Measurements from ENCODE around the gene RNF150. TPM values are rescaled to one million over a fixed set of nuclear protein-coding genes. Genes with fewer than 3 reads are reported as not detected.

The RNF150 gene
- total RNA-seq, 4 donors from 2014 or later: 13.1 to 24.3 (median 15.7) TPM

DNA sequence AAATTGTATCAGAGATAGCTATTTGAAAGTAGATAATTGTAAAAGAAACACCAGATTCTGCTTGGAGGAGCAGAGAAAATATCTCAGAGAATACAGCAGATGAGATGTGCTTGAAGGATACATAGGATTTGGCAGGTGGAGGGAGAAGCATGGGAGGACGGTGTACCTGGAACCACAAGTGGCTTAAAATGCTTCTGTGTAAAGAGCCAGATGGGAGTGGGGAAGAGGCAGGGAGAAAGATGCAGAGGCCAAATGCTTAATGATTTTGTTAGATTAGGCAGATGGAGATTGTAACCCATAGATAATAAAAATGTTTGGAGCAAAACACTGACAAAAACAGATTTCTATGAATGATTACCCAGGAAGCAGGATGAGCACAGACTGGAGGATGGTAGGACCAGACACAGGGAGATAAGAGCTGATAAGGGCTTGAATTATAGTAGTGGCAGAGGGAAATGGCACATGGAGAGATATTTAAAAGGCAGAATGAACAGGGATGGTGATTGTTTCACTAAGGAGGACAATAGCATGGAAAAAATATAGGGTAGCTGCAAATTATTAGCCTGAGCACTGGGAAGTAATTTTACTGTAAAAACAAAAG is 231.4 kb downstream of the RNF150 start:
- Histone ChIP-seq H3K36me3 (no peaks in the 10 kb centered on the region), H3K4me1 (peaks cover 0 to 17% (median 0%) of the 10 kb centered on the region in 4 donors), H3K4me3 (no peak overlapping the region), H3K27ac (no peak overlapping the region), H3K27me3 (no peaks in the 10 kb centered on the region), H3K9me3 (no peaks in the 10 kb centered on the region)
- 94 to 100% methylated on average over 1 of the region's 1 CpG for WGBS, 2 donors
- TF ChIP-seq EP300 (IDR thresholded peaks at IDR 0.05) (no peak), POLR2A (IDR thresholded peaks at IDR 0.05) (no peak)
- TF ChIP-seq, protein P1, sequence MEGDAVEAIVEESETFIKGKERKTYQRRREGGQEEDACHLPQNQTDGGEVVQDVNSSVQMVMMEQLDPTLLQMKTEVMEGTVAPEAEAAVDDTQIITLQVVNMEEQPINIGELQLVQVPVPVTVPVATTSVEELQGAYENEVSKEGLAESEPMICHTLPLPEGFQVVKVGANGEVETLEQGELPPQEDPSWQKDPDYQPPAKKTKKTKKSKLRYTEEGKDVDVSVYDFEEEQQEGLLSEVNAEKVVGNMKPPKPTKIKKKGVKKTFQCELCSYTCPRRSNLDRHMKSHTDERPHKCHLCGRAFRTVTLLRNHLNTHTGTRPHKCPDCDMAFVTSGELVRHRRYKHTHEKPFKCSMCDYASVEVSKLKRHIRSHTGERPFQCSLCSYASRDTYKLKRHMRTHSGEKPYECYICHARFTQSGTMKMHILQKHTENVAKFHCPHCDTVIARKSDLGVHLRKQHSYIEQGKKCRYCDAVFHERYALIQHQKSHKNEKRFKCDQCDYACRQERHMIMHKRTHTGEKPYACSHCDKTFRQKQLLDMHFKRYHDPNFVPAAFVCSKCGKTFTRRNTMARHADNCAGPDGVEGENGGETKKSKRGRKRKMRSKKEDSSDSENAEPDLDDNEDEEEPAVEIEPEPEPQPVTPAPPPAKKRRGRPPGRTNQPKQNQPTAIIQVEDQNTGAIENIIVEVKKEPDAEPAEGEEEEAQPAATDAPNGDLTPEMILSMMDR (IDR thresholded peaks at IDR 0.05): no peak
- DNase-seq (ENCODE audit: low spot score in 2 of 2): no peak

DNA sequence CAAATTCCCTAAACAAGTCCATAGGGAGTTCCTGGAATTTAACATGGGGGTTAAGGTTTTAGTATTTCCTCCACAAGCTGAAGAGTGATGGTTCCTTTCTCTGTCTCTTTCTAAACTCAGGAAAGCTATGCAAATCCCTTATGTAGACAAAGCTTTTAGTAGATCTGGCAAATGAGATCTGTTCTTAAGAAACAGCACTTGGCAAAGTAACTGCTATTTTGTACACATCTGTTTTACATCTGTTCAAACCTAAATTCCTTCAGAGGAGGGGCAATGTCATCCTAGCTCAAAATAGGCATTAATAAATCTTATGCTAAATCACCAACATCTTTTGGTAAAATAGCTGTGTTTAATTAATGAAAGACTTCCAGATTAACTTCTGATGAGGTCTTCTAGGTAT is 239.3 kb downstream of the RNF150 start:
- Histone ChIP-seq H3K9me3 (no peaks in the 10 kb centered on the region), H3K4me1 (peaks cover 0 to 12% (median 0%) of the 10 kb centered on the region in 4 donors), H3K36me3 (no peaks in the 10 kb centered on the region), H3K27me3 (no peaks in the 10 kb centered on the region), H3K27ac (no peak overlapping the region), H3K4me3 (no peak overlapping the region)
- TF ChIP-seq, protein P1 (IDR thresholded peaks at IDR 0.05): no peak
- TF ChIP-seq EP300 (IDR thresholded peaks at IDR 0.05) (no peak), POLR2A (IDR thresholded peaks at IDR 0.05) (no peak)
- DNase-seq (ENCODE audit: low spot score in 2 of 2): no peak

DNA sequence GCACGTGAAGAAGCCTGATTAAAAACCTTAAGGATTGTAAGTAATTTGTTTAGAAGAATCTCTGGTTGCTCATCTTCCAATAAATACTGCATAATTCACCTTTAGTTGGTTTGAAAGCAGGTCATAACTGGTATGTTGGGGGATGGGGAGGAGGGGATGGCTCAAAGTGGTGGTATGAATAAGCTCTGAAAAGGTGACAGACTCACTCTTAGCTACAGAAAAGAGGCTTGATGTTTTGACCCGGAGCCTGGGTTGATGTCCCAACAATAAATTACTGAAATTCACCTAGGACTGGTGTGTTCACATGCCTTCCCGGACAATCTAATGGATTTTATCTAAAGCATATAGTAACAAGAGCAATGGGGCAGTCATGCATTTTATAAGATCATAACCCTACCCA is 245.2 kb downstream of the RNF150 start:
- H3K27ac ChIP-seq: no peak overlapping the region
- H3K4me1 ChIP-seq: no peaks in the 10 kb centered on the region
- TF ChIP-seq, protein P1 (IDR thresholded peaks at IDR 0.05): no peak
- no peak for TF ChIP-seq EP300 (IDR thresholded peaks at IDR 0.05)
- 87% methylated on average over 3 of the region's 3 CpGs for WGBS, 2 donors
- no peaks in the 10 kb centered on the region for H3K36me3 ChIP-seq
- no peak for DNase-seq (ENCODE audit: low spot score in 2 of 2)
- H3K9me3 ChIP-seq: peaks cover 0 to 7% (median 1%) of the 10 kb centered on the region in 4 donors
- no peaks in the 10 kb centered on the region for H3K27me3 ChIP-seq
- H3K4me3 ChIP-seq: no peak overlapping the region

DNA sequence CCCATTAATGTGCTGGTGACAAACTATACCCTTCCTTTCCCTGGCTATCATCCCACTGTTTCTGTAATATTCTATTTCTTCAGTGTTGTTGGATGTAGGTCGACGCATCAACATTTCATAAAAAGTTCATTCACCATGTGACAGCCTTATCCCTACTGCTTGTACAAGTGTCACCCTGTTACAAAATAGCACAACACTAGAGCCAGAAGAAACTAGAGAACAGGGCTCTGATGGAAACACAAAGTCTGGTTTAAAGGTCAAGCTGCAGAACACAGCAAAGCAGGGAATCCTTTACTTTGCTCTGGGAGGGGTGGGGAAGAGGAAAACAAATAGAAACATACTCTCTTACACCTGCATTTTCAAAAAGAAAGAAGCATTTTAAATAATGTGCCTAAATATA is 245.8 kb downstream of the RNF150 start:
- no peak overlapping the region for H3K4me3 ChIP-seq
- no peaks in the 10 kb centered on the region for H3K4me1 ChIP-seq
- H3K27ac ChIP-seq: no peak overlapping the region
- H3K27me3 ChIP-seq: no peaks in the 10 kb centered on the region
- peaks cover 0 to 7% (median 4%) of the 10 kb centered on the region in 4 donors for H3K9me3 ChIP-seq
- DNase-seq (ENCODE audit: low spot score in 2 of 2): no peak
- whole genome bisulfite sequencing, 2 donors: 64 to 68% methylated on average over 2 of the region's 2 CpGs
- no peaks in the 10 kb centered on the region for H3K36me3 ChIP-seq
- TF ChIP-seq, protein P1 (IDR thresholded peaks at IDR 0.05): no peak
- TF ChIP-seq EP300 (IDR thresholded peaks at IDR 0.05) (no peak), POLR2A (IDR thresholded peaks at IDR 0.05) (no peak)

DNA sequence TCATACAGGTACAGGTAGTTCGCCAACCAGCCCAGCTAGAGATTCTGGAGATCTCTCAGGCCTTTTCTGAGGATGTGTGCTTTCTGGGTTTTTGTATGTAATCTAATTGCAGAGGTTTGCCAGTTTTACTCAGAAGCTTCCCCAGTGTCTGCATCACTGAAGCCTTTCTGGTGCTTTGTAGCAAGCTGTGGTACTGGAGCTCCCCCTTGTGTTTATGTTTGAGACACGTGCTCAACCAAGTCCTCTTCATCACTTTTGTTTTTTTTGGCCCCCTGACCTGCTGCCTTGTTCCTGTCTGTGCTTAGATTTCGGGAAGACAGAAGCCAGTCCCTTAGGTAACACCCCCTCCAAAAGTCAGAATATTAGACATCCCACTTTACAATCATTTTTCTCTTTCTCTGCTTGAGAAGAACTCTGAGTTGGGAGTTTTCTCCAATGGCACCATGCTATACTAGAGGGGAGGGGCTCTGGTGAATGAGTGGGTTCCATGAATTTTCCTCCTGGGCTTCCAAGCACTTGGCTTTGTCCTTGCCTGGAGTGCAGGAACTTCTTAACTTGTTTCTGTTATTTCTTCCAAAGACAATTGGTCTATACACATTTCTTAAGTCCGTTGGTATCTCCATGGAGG is 248.7 kb downstream of the RNF150 start:
- WGBS, 2 donors: 49 to 55% methylated on average over 4 of the region's 4 CpGs
- Histone ChIP-seq H3K4me1 (no peaks in the 10 kb centered on the region), H3K4me3 (no peak overlapping the region), H3K27me3 (no peaks in the 10 kb centered on the region), H3K27ac (no peak overlapping the region), H3K9me3 (peaks cover 0 to 7% (median 4%) of the 10 kb centered on the region in 4 donors), H3K36me3 (no peaks in the 10 kb centered on the region)
- TF ChIP-seq, protein P1 (IDR thresholded peaks at IDR 0.05): peak in 4 of 5 experiments; percentile 25 to 46 (median 28)
- TF ChIP-seq EP300 (IDR thresholded peaks at IDR 0.05): no peak
- peak in 1 of 2 donors; percentile 48 for DNase-seq (ENCODE audit: low spot score in 2 of 2)

All from tibial nerve (tissue), 4 donors.